Dermis blood vessel endothelial cell (primary cell): ENCODE data around the gene DENND1A. TPM values are rescaled to one million over a fixed set of nuclear protein-coding genes. Genes with fewer than 3 reads are reported as not detected.
A peak's percentile ranks its signal among the peaks of the same experiment; 100 is the strongest.

Experiments used
- DNase-seq: peaks from one replicate; pipeline ENCODE4 v3.0.0; 2010
- total RNA-seq: library from RNA; depleted of rRNA; stranded (reverse); fragments of >200 nt; gene quantifications from 2 replicates; pipeline ENCODE4 v1.2.3, GENCODE V29; 2014

Gene DENND1A
- total RNA-seq, 1 donor from 2014 or later, result 9.5 TPM

DNA sequence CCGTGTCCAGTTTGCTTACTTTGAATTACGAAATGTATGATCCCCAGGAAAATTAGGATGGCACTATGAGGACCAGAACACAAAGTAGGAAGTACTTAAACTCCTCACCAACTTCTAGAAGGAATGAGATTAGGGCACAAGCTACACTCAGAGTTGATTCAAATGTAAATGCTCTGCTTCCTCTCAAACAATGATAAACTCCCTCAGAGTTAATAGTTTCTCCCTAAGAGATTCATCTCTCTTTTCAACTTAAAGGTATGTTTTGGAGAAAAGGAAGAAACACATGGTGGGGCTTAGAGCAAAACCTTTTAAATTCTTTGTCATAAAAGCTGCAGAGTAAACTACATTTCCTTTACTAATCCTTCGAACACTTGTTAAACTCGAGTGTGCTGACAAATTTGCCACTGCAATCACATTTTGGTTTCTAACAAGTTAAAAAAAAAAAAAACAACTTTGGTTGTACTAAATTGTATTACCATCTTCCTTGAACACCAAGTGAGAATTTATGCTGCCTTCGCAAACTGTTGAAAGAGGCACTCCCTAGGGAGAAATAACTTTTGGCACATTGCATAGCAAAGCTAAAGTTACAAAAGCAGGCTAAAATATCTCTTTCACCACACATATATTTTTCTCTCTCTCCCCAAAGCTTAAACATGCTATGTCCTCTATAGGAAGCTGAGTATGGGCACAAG, 66.6 kb downstream of the DENND1A start:
- DNase-seq, result no peak

DNA sequence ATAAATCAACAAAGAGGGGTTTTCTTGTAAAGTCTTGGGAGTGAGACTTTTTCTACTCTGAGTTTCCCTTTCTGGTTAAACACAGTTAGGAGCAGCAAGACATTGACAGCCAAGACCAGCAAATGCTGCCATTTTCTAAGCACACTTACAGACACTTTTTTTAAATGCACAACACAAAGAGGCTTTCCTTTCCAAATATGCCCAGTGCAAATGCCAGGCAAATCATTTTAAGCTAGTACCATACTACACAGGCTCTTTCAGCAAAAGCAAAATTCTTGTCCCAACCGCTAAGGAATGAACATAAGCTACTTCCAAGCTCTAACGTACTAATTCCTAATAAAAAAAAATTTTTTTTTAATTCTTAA, 68.2 kb downstream of the DENND1A start:
- no peak for DNase-seq

DNA sequence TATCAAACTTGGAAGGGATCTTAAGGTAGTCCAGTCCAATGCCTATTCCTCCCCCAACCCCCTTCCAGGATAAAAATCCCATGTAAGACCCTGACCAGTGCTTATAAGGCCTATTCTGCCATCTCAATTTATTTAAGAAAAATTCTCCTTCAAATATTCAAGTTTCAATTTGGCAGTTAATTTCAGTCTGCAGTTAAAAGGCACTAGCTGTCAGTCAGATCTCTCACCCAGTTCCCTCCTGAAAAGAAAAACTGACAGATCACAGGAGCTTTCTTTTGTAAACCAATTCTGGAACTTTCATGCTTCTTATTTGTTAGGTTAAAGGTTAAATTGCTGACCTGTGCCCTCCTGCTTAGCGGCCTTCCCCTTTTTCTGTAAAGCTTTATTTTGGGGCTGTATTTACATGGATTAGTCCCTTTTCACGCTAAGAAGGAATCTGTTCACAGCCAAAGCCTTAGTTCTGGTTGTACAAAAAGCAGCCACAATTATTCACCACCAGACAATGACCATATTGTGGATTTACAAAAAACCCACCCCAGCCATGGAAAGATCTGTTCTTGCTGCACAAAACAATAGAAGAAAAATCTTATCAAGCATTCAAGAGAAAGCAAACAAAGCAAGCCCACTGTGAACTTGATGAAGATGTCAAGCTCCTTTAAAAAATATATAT, 68.7 kb downstream of the DENND1A start:
- no peak for DNase-seq

DNA sequence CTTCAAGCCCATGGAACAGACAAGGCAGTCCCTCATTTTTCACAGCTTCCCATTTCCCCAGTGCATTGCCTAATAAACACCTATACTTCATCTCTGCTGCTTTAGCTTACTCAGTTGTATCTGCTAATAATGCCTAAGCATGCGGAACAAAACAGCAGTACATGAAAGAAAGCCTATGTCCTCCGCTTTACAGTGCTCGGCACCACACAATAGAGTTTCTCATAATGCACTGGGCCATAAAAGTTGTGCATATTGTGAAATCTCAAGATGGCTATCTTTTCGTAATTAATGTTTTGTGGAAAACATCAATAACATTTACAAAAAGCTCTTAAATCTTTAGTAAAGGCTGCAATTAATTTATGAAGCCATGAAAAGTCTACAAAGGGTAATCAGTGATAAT, 69.3 kb downstream of the DENND1A start:
- no peak for DNase-seq

DNA sequence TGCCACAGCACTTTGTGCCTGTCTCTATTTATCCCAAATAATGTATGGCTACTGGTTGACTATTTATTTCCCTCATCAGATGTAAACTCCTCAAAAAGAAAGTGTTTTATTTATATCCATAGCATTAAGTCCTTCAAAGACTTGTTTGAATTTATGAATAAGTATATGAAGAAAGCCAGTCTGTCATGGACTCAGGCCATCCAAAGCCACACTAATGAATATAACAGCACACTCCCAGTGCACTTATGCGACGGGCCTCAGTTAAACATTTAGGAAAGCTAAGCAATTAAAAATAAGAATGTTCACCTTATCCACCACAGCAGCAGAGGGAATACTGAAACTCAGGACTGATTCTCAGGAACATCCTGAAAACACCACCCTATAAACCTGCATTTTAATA, 77.5 kb downstream of the DENND1A start:
- no peak for DNase-seq

DNA sequence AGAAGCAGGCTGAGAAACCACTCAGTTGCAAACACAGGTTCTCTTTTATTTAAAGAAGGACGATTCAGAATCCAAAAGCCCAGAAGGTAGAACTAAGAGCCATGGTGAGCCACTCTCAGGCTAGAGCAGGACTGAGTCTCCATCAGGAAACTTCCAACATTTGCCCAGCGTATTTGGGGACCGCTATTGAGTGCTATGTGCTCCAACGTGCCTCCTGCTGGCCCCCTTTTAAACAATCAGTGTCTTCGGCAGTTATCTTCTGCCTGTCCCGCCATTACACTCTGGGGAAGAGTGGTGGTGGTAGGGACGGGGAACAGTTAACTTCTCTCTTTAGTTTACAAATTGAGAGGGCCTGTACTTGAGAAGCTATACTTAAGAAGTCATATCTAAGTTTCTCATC, 78.1 kb downstream of the DENND1A start:
- DNase-seq, result no peak

DNA sequence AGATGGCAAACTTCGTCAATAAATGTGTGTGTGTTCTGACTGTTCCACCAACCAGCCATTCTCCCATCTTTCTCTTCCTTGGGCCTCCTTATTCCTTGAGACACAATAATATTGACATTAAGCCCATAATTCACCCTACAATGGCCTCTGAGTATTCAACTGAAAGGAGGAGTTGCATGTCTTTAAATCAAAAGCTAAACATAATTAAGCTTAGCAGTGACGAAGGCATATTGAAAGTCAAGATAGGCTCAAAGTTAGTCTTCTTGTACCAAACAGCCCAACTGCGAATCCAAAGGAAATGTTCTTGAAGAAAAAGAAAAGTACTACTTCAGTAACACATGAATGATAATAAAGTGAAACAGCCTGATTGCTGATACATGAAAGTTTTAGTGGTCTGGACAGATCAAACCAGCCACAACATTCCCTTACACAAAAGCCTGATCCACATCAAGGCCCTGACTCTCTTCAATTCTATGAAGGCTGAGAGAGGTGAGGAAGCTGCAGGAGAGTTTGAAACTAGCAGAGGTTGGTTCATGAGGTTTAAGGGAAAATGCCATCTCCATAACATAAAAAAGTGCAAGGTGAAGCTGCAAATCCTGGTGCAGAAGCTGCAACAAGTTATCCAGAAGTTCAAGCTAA, 81.4 kb downstream of the DENND1A start:
- no peak for DNase-seq

DNA sequence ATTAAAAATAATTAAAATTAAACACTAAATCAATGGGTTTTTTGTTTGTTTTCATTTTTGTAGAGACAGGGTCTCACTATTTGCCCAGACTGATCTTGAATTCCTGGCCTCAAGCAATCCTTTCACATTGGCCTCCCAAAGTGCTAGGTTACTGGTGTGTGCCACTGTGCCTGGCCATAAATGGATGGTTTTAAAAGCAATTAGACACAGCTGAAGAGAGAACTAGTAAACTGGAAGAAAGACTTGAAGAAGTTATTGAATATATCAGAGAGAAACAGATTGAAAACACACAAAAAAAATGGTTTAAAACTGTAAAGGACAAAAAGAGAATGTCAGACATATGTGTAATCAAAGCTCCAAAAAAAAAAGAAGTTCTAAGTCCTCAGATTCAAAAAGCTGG, 83.0 kb downstream of the DENND1A start:
- DNase-seq, result no peak

DNA sequence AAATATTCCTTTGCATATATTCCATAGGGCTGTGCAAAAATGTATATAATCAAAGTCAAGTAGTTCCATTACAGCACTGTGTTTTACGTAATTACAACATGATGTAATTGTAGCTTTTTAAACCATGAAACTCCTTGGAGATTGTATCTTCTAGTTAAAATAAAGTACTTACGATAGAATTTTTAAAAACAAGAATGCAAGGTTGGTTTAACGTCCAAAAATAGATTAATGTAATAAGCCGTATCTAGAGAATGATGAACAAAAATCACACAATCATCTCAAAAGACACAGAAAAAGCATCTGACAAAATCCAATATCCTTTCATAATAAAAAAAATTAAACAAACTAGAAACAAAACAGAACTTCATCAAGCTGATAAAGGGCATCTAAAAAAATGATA, 86.2 kb downstream of the DENND1A start:
- no peak for DNase-seq

DNA sequence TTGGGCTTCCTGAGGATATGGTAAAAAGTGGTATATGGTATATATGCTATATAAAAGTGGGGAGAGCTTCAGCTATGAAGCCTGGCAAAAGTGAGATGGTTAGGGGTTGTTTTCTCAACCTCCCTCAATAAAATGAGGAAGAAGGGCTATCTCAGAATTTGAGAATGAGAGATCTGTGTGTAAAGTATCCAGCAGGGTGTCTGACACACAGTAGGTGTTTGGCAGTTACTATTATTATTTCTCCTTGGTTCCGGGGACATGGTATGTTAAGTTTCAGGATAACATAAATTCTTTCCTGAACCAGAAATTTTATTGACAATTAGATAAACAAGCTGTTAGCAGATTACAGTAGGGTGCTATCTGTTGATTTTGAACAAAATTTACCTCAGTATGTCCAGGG, 94.1 kb downstream of the DENND1A start:
- no peak for DNase-seq

DNA sequence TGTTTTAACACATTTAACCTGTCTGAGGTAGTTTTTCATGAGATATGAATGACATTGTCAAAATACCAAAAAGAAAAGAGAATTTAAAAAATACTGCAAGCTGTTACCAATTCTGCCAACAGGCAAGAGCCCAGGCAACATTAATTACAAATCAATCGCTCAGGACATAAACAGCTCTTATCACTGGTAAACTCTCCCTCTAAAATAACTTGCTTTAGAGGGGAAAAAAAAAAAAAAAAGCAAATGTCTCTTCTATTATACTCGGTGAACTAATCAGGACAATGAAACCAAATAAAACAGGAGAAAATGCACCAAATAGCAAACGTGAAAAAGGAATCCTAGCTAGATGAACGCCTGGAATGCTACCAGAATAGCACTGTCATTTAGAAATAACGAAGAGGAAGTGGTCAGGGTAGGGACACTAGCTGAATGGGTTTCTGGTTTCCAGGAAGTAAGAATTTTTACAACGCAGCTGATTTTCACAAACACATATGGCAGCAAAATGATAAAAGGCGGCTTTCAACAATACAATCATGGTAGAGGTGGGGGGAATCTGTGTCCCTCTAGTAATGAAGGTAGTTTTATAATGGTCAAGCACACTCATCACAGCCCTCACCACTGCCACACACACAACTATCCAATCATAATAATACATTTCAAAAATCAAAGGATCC, 94.9 kb downstream of the DENND1A start:
- DNase-seq, result peak; percentile 51

DNA sequence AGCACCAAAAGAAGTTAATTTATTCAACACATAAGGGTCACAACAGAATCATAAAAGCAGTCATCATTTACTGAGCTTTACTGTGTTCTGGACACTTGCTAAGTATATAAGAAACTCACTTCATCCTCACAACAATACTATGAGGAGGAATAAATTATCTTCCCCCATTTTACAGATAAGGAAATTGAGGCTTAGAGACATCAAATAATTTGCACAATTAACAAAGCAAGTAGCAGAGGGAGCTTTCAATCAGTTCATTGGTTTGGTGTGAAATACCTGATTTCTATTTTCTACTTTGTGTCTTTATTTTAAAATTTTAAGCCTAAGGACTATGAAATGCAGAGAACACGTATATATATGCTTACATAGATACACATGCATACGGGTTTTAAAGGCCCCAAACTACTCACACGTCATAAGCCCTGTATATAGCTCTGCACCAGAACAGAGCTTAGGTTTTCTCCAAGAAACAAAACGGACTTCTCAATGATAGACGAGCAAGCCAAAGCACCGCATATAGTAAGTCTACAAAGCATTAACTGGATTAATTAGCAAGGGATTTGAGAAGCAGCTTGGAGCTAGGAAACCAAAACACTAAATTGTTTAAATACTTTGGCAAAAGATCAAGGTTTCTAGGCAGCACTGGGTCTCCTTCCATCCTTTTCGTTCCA, 95.6 kb downstream of the DENND1A start:
- peak; percentile 26 for DNase-seq

DNA sequence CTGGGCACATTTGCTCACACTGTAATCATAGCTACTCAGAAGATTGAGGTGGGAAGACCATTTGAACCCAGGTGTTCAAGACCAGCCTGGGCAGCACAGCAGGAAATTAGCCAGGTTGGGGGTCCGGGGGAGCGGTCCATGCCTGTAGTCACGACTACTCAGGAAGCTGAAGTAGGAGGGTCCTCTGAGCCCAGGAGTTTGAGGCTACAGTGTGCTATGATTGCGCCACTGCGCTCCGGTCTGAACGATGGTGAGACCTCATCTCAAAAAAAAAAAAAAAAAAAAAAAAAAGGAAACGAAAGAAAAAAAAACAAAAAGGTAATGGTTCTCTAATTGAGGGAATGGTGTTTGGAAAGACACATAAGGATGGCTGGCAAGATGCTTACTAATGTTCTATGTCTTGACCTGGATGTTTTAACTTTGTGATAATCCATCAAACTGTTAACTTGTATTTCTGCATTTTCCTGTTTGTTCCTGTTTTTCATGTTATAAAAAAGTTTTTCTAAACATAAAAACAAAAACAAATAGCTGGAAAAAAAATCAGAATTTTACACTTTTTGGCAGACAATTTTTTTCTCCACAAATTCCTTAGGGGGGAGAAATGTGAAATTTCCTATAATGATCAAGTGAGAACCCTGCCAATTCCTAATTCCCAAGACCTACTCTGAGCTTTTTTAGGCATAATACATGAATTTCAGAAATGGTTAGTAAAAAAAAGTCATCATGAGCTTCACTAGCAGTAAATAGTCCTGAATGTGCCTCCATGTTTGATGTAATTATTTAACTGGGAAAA, 96.9 kb downstream of the DENND1A start:
- no peak for DNase-seq

DNA sequence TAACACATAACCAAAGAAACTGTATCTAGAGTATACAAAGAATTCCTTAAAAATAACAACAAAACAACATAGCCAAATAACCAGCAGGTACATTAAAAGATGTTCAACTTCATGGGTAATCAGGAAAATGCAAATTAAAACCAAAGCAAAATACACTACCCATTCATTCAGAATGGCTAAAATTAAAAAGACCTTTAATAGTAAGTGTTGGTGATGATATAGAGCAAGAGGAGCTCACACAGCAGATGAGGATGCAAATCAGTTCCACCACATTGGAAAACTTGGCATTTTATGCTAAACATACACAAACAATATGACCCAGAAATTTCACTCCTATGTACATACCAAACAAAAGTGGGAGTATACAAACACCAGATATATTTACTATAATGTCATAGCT, 97.8 kb downstream of the DENND1A start:
- no peak for DNase-seq

DNA sequence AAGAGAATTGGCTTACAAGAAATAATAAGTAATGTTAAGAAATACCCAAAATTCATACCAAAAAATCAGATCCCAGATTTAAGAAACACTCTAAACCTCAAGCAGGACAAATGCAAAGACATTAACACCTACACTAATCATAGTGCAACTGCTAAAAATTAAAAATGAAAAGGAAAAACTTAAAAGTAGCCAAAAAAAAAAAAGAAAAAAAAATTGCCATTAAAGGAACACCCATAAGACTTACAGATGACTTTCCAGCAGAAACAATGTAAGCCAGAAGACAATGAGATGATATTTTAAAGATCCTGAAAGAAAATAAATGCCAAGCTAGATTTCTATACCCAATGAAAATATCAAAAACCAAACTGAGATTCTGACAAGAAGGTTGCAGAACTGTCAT, 101.5 kb downstream of the DENND1A start:
- DNase-seq, result no peak

DNA sequence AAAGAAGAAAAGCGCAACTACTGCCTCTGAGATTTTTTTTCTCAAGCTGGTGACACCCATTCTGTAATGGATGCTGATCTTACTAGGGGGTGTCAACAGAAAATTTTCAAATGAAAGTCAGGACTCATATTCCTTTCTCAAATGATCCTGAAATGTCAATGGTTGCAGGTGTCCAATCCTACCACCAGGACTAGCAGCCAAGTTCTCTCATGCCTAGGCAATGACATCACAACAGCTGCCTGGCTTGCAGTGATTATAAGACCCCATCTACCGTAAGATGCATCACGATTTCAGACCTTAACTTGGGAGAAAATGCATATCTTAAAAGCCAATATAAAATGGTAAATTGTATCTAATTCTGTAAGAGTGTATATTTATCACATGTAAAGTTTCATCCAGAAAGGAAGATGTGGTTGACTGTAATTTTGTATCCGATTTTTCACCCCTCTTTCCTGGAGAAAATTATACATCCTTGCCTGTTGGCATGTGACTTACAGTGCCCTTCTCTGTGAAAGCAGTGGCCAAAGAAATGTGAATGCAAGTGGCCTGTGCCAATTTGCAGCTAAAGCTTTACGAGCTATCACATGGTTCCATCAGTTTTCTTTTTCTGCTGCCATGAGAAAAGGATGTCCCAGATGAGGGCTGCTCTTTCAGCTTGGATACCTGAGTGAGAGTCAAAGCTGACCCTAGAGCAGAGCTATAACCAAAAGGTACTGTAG, 104.4 kb downstream of the DENND1A start:
- DNase-seq, result no peak

DNA sequence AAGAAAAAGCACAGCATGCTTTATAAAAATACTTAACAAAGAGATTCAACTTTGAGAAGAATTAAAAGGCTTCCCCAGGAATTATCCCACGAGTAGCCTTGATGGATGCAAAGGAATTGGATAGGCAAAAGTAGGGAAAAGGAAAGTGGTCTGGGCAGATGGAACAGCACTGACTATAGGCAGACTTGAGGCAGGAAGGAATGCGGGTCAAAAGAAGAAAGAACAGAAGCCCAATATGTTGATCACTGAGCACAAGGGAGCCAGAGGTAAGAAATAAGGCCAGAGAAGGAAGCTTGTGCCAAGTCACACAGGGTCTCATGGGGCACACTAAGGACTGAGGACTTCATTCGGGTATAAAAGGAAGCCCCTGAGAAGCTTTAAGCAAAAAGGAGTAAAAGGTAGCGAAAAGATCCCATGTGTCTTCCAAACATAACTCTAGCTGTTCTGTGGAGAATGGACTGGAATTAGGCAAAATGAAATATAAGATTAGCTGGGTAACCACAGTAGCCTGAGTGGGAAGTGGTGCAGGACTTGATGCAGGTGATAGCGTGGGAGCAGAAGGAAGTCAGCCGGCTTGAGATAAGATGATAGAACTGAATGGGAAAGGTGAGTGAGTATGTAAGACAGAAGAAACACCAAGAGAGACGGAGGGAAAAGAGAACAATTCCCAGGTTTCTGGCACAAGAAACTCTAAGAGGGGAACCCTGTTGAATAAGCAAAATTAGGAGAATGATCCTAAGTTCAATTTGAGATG, 106.6 kb downstream of the DENND1A start:
- no peak for DNase-seq

DNA sequence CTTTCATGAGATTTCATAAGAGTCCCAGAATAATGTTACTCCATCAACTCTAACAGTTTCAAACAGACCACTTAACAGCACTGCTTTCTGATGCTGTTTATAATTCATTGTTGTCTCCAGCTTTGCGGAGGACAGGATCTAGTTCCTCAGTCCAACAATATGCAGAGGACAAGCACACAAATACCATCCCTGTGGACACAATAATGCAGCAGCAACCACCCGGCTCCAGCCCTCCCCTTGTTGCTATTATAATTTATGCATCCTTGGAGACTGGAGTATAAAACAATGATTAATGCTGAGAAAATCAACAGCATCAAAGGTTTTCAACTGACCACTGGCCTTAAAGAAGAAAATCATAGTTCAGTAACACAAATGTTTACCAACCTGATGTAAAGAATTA, 108.3 kb downstream of the DENND1A start:
- DNase-seq, result no peak

DNA sequence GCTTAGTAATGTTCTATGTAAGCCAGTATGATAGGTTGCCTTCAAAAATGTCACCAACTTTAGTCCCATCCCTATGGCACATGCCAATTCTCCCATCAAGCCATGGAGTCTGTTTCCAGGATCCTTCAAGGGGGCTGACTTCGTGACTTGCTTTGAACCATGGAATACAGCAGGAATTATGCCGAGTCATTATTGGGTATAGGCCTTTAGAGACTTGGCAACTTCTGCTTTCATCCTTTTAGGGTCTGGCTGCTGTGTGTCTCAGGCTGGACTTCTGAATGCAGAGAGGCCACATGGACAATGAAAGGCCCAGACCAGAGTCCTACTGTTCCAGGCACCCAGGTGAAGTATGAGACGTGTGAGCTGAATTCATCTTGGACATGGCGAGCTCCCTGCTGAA, 109.8 kb downstream of the DENND1A start:
- DNase-seq, result no peak

DNA sequence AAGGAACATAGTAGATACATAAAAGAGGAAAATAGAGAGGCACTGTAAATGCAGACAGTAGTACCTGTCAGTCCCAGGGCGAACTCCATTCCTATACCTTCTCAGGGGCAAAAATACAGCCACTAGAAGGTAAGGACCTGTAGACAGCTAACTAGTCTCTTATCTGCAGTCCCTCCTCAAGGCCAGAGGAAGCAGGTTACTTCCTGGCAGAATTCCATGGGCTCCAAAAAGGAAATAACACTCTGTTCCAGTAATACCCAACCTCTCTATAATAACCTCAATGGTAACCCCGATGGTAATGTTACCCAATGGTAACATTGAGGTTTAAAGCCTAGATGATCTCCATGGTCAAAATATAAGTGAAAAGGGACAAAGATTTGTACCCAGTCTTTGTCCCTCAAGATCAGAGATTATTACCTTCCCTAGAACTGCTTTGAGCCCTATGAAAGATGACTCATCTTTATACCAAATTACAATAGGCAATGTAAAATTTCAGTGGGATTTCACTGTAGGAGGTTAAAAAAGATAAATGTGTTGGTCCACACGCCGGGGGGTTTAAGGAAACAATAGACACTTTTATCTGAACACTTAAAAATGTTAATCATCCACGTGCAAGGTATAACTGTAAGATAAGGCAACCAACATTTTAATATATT, 113.0 kb downstream of the DENND1A start:
- peak; percentile 88 for DNase-seq
